ENCODE data around the gene ZNF423.

The ZNF423 gene

GRCh38 chr16:49834531-49835151, 21.3 kb downstream of the ZNF423 start:
- H3K9me3 ChIP-seq (ENCODE audit: insufficient read depth, low read length, severe bottlenecking): no peaks in the 10 kb centered on the region
- H3K27ac ChIP-seq (ENCODE audit: low read length): no peak overlapping the region
- no peak overlapping the region for H3K4me3 ChIP-seq (ENCODE audit: low read depth in 1 of 2, low read length in 2 of 2)
- peaks cover 3% of the 10 kb centered on the region for H3K27me3 ChIP-seq (ENCODE audit: insufficient read depth, low read length, poor library complexity)
- no peaks in the 10 kb centered on the region for H3K36me3 ChIP-seq (ENCODE audit: insufficient read depth, low read length)
- H3K79me2 ChIP-seq (ENCODE audit: insufficient read depth, low read length): no peaks in the 10 kb centered on the region
- no peak for TF ChIP-seq EZH2 (IDR thresholded peaks at IDR 0.05; ENCODE audit: borderline replicate concordance, low read depth, low read length, severe bottlenecking)
- TF ChIP-seq, protein P1, sequence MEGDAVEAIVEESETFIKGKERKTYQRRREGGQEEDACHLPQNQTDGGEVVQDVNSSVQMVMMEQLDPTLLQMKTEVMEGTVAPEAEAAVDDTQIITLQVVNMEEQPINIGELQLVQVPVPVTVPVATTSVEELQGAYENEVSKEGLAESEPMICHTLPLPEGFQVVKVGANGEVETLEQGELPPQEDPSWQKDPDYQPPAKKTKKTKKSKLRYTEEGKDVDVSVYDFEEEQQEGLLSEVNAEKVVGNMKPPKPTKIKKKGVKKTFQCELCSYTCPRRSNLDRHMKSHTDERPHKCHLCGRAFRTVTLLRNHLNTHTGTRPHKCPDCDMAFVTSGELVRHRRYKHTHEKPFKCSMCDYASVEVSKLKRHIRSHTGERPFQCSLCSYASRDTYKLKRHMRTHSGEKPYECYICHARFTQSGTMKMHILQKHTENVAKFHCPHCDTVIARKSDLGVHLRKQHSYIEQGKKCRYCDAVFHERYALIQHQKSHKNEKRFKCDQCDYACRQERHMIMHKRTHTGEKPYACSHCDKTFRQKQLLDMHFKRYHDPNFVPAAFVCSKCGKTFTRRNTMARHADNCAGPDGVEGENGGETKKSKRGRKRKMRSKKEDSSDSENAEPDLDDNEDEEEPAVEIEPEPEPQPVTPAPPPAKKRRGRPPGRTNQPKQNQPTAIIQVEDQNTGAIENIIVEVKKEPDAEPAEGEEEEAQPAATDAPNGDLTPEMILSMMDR (IDR thresholded peaks at IDR 0.05; ENCODE audit: borderline replicate concordance, extremely low read depth, low read length, poor library complexity, severe bottlenecking): no peak
- DNase-seq: peak; percentile 42
- H3K4me1 ChIP-seq (ENCODE audit: insufficient read depth, low read length): no peaks in the 10 kb centered on the region
- peak; percentile 64 for ATAC-seq (ENCODE audit: insufficient read depth, low read depth)
- H3K9ac ChIP-seq (ENCODE audit: low read depth, low read length): no peak overlapping the region
- H2AFZ ChIP-seq (ENCODE audit: low read depth, low read length): no peak overlapping the region
- no peak overlapping the region for H3K4me2 ChIP-seq (ENCODE audit: insufficient read depth, low read length)
- no peaks in the 10 kb centered on the region for H4K20me1 ChIP-seq (ENCODE audit: insufficient read depth, low read length)

DNA sequence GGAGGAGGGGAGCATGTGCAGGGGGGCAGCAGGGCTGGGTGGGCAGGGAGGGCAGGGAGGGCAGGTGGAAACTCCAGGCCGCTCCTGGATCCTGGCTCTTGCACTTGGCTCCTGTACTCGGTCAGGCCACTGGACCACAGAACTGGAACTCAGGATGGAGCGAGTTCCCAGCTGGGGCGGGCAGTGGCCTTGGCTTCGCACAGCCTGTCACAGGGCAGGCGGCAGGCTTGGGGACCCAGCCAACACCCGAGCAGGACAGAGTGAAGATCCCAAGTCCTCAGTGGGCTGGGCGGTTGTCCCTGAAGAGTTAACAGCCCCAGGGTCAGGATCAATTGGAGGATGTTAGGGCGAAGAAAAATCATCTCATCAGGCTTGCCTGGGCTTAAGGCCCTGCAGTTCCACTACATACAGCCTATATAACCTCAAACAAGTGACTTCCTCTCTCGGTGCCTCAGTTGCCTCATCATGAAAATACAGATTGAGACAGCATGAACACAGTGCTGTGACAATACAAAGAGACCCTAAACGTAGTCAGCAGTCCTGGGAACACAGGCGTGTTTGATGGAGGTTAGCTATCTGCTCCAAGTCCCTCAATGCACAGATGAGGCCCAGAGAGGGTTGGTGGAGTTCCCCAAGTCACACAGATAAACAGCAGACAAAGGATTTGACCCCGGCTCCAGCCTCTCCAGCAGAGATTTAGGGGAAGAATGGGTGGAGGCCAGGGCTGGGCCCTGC, 21.9 kb downstream of the ZNF423 start:
- Histone ChIP-seq H4K20me1 (ENCODE audit: insufficient read depth, low read length) (no peaks in the 10 kb centered on the region), H3K4me3 (ENCODE audit: low read depth in 1 of 2, low read length in 2 of 2) (no peak overlapping the region), H3K9ac (ENCODE audit: low read depth, low read length) (no peak overlapping the region), H2AFZ (ENCODE audit: low read depth, low read length) (no peak overlapping the region), H3K27ac (ENCODE audit: low read length) (no peak overlapping the region), H3K36me3 (ENCODE audit: insufficient read depth, low read length) (no peaks in the 10 kb centered on the region), H3K4me2 (ENCODE audit: insufficient read depth, low read length) (no peak overlapping the region), H3K27me3 (ENCODE audit: insufficient read depth, low read length, poor library complexity) (peaks cover 3% of the 10 kb centered on the region), H3K4me1 (ENCODE audit: insufficient read depth, low read length) (no peaks in the 10 kb centered on the region), H3K9me3 (ENCODE audit: insufficient read depth, low read length, severe bottlenecking) (no peaks in the 10 kb centered on the region), H3K79me2 (ENCODE audit: insufficient read depth, low read length) (no peaks in the 10 kb centered on the region)
- TF ChIP-seq, protein P1 (IDR thresholded peaks at IDR 0.05; ENCODE audit: borderline replicate concordance, extremely low read depth, low read length, poor library complexity, severe bottlenecking): no peak
- no peak for TF ChIP-seq EZH2 (IDR thresholded peaks at IDR 0.05; ENCODE audit: borderline replicate concordance, low read depth, low read length, severe bottlenecking)
- no peak for DNase-seq
- no peak for ATAC-seq (ENCODE audit: insufficient read depth, low read depth)

DNA sequence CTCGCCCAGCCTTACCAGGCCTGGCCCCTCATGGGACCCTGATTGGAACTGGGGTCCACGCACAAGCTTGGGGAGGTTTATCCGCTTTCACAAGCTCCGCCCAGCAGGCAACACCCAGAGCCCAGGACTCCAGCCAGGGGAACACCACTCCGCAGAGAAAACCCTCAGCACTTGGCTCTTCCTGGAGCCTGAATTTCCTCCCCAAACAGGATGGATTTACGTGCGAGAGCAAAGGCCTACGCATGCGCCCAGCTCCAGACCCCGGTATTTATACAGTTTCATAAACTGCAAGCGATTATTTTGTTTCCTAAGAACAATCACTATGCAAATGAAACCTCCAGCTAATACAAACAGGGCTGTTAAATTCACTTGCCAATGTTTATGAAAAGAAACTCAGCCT, 22.8 kb downstream of the ZNF423 start:
- Histone ChIP-seq H4K20me1 (ENCODE audit: insufficient read depth, low read length) (no peaks in the 10 kb centered on the region), H3K9ac (ENCODE audit: low read depth, low read length) (no peak overlapping the region), H3K27ac (ENCODE audit: low read length) (no peak overlapping the region), H3K36me3 (ENCODE audit: insufficient read depth, low read length) (no peaks in the 10 kb centered on the region), H3K79me2 (ENCODE audit: insufficient read depth, low read length) (no peaks in the 10 kb centered on the region), H3K4me3 (ENCODE audit: low read depth in 1 of 2, low read length in 2 of 2) (no peak overlapping the region), H3K4me2 (ENCODE audit: insufficient read depth, low read length) (no peak overlapping the region), H2AFZ (ENCODE audit: low read depth, low read length) (no peak overlapping the region), H3K4me1 (ENCODE audit: insufficient read depth, low read length) (no peaks in the 10 kb centered on the region), H3K9me3 (ENCODE audit: insufficient read depth, low read length, severe bottlenecking) (no peaks in the 10 kb centered on the region), H3K27me3 (ENCODE audit: insufficient read depth, low read length, poor library complexity) (peaks cover 3% of the 10 kb centered on the region)
- DNase-seq (no peak), ATAC-seq (ENCODE audit: insufficient read depth, low read depth) (no peak)
- TF ChIP-seq, protein P1 (IDR thresholded peaks at IDR 0.05; ENCODE audit: borderline replicate concordance, extremely low read depth, low read length, poor library complexity, severe bottlenecking): no peak
- no peak for TF ChIP-seq EZH2 (IDR thresholded peaks at IDR 0.05; ENCODE audit: borderline replicate concordance, low read depth, low read length, severe bottlenecking)
